Measurements from ENCODE around the gene SLC25A23.
"Not testable (repeated sequence)": the region's sequence is repeated elsewhere in the genome, so short reads cannot be mapped to it uniquely, and the experiment has no call there.

- TF ChIP-seq, protein P1, sequence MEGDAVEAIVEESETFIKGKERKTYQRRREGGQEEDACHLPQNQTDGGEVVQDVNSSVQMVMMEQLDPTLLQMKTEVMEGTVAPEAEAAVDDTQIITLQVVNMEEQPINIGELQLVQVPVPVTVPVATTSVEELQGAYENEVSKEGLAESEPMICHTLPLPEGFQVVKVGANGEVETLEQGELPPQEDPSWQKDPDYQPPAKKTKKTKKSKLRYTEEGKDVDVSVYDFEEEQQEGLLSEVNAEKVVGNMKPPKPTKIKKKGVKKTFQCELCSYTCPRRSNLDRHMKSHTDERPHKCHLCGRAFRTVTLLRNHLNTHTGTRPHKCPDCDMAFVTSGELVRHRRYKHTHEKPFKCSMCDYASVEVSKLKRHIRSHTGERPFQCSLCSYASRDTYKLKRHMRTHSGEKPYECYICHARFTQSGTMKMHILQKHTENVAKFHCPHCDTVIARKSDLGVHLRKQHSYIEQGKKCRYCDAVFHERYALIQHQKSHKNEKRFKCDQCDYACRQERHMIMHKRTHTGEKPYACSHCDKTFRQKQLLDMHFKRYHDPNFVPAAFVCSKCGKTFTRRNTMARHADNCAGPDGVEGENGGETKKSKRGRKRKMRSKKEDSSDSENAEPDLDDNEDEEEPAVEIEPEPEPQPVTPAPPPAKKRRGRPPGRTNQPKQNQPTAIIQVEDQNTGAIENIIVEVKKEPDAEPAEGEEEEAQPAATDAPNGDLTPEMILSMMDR (IDR thresholded peaks at IDR 0.05; ENCODE audit: low read depth, low read length, missing input control) = not testable (repeated sequence)
- TF ChIP-seq TAF1 (conservative IDR thresholded peaks at IDR 0.05); YY1 (IDR thresholded peaks at IDR 0.05); NR2F2 (IDR thresholded peaks at IDR 0.05); EGR1 (IDR thresholded peaks at IDR 0.05; ENCODE audit: low read depth in 2 of 2); RAD21 (IDR thresholded peaks at IDR 0.05); SP1 (IDR thresholded peaks at IDR 0.05); GABPA (IDR thresholded peaks at IDR 0.05 in 1 of 2, conservative IDR thresholded peaks at IDR 0.05 in 1 of 2); JUND (IDR thresholded peaks at IDR 0.05); HNF4A (conservative IDR thresholded peaks at IDR 0.05): not testable (repeated sequence)
- TF ChIP-seq, protein P2, sequence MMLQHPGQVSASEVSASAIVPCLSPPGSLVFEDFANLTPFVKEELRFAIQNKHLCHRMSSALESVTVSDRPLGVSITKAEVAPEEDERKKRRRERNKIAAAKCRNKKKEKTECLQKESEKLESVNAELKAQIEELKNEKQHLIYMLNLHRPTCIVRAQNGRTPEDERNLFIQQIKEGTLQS (IDR thresholded peaks at IDR 0.05) = not testable (repeated sequence)
- TF ChIP-seq, protein P3, sequence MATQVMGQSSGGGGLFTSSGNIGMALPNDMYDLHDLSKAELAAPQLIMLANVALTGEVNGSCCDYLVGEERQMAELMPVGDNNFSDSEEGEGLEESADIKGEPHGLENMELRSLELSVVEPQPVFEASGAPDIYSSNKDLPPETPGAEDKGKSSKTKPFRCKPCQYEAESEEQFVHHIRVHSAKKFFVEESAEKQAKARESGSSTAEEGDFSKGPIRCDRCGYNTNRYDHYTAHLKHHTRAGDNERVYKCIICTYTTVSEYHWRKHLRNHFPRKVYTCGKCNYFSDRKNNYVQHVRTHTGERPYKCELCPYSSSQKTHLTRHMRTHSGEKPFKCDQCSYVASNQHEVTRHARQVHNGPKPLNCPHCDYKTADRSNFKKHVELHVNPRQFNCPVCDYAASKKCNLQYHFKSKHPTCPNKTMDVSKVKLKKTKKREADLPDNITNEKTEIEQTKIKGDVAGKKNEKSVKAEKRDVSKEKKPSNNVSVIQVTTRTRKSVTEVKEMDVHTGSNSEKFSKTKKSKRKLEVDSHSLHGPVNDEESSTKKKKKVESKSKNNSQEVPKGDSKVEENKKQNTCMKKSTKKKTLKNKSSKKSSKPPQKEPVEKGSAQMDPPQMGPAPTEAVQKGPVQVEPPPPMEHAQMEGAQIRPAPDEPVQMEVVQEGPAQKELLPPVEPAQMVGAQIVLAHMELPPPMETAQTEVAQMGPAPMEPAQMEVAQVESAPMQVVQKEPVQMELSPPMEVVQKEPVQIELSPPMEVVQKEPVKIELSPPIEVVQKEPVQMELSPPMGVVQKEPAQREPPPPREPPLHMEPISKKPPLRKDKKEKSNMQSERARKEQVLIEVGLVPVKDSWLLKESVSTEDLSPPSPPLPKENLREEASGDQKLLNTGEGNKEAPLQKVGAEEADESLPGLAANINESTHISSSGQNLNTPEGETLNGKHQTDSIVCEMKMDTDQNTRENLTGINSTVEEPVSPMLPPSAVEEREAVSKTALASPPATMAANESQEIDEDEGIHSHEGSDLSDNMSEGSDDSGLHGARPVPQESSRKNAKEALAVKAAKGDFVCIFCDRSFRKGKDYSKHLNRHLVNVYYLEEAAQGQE (IDR thresholded peaks at IDR 0.05) = not testable (repeated sequence)
- TF ChIP-seq, protein P4, sequence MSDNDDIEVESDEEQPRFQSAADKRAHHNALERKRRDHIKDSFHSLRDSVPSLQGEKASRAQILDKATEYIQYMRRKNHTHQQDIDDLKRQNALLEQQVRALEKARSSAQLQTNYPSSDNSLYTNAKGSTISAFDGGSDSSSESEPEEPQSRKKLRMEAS (IDR thresholded peaks at IDR 0.05) = not testable (repeated sequence)
Measured at GRCh38 chr19:6400062-6400944, 59.3 kb downstream of the SLC25A23 start.
